OCI-M2 (cell line): Measurements from ENCODE around the gene SAMD15.
"Not testable (repeated sequence)": the region's sequence is repeated elsewhere in the genome, so short reads cannot be mapped to it uniquely, and the experiment has no call there.

ENCODE experiments used
- DNase-seq: peaks from one replicate; lab custom pipeline; 2025; ENCODE audit not compliant: unreplicated experiment; lab: John Stamatoyannopoulos, UW

SAMD15 gene

GRCh38 chr14:77375164-77375950, 1.8 kb upstream of the SAMD15 start:
- DNase-seq, result no peak

GRCh38 chr14:77375973-77376770, 1.0 kb upstream of the SAMD15 start:
- DNase-seq, result no peak

GRCh38 chr14:77377502-77377844, 294 bp downstream of the SAMD15 start:
- no peak for DNase-seq

- DNase-seq, result no peak
These were observed 1.5 kb downstream of the SAMD15 start for GRCh38 chr14:77378701-77379100.

GRCh38 chr14:77390188-77390587, 13.0 kb downstream of the SAMD15 start:
- no peak for DNase-seq

- no peak for DNase-seq
These were observed 23.0 kb downstream of the SAMD15 start for GRCh38 chr14:77400216-77400615.

GRCh38 chr14:77403768-77404167, 26.6 kb downstream of the SAMD15 start:
- no peak for DNase-seq

- peak; percentile 38 for DNase-seq
These were observed 28.9 kb downstream of the SAMD15 start for GRCh38 chr14:77406086-77406485.

- DNase-seq, result peak; percentile 96
These were observed 29.5 kb downstream of the SAMD15 start for GRCh38 chr14:77406718-77407117.

- peak; percentile 96 for DNase-seq
These were observed 30.0 kb downstream of the SAMD15 start for GRCh38 chr14:77407158-77407557.

GRCh38 chr14:77409131-77409533, 32.0 kb downstream of the SAMD15 start:
- no peak for DNase-seq

GRCh38 chr14:77415403-77416030, 38.3 kb downstream of the SAMD15 start:
- not testable (repeated sequence) for DNase-seq

GRCh38 chr14:77416098-77416497, 38.9 kb downstream of the SAMD15 start:
- DNase-seq, result not testable (repeated sequence)

GRCh38 chr14:77416836-77417235, 39.7 kb downstream of the SAMD15 start:
- no peak for DNase-seq

- no peak for DNase-seq
These were observed 44.0 kb downstream of the SAMD15 start for GRCh38 chr14:77421201-77421600.

- DNase-seq, result no peak
These were observed 46.2 kb downstream of the SAMD15 start, which contains the start of gene NOXRED1 for GRCh38 chr14:77423423-77423822. Gene NOXRED1, minus strand, starts transcription at chr14:77423523. Its CDS starts 634 bp downstream, at chr14:77422889.

- DNase-seq, result no peak
These were observed 47.7 kb downstream of the SAMD15 start for GRCh38 chr14:77424862-77425261.

- DNase-seq, result no peak
These were observed 49.2 kb downstream of the SAMD15 start for GRCh38 chr14:77426396-77426795.

- DNase-seq, result no peak
These were observed 58.9 kb downstream of the SAMD15 start for GRCh38 chr14:77436042-77436441.

- DNase-seq, result no peak
These were observed 61.4 kb downstream of the SAMD15 start for GRCh38 chr14:77438596-77438995.

GRCh38 chr14:77439861-77440260, 62.7 kb downstream of the SAMD15 start:
- no peak for DNase-seq
